Activated CD4-positive, alpha-beta T cell treated with anti-CD3 and anti-CD28 coated beads, Interleukin-2, amount 10 ng/mL, durations not matched to agents 24 days and 14 days (primary cell): ENCODE measurements around the gene REC8. TPM values are rescaled to one million over a fixed set of nuclear protein-coding genes. Genes with fewer than 3 reads are reported as not detected.
"Not testable (repeated sequence)": the region's sequence is repeated elsewhere in the genome, so short reads cannot be mapped to it uniquely, and the experiment has no call there.

Source experiments
- DNase-seq: peaks from one replicate; pipeline ENCODE4 v3.0.0; 2022
- H3K27ac Mint-ChIP-seq: one replicate; pipeline ENCODE4 v1.8.0; 2022; ENCODE audit warnings: mild to moderate bottlenecking, mixed read lengths
- H3K27me3 Mint-ChIP-seq: one replicate; pipeline ENCODE4 v1.8.0; 2022; ENCODE audit warnings: mixed read lengths
- H3K36me3 Mint-ChIP-seq: one replicate; pipeline ENCODE4 v1.8.0; 2022; ENCODE audit warnings: low read depth, mild to moderate bottlenecking, mixed read lengths
- H3K4me1 Mint-ChIP-seq: one replicate; pipeline ENCODE4 v1.8.0; 2021; ENCODE audit warnings: mixed read lengths
- H3K4me3 Mint-ChIP-seq: one replicate; pipeline ENCODE4 v1.8.0; 2022; ENCODE audit warnings: mild to moderate bottlenecking, moderate library complexity, mixed read lengths
- H3K9me3 Mint-ChIP-seq: one replicate; pipeline ENCODE4 v1.8.0; 2021; ENCODE audit warnings: mixed read lengths
- intact Hi-C: fragments of 100-400 bp; cut with micrococcal nuclease; formaldehyde crosslinking; loops from one replicate; pipeline ENCODE4 v1.15.1; 2023
- total RNA-seq: library from RNA; stranded (reverse); gene quantifications from 2 replicates; pipeline ENCODE4 v1.2.3, GENCODE V29; 2022

REC8 gene
- total RNA-seq, 1 donor from 2014 or later, result 33.8 TPM

GRCh38 chr14:24219521-24219920 is 47.6 kb downstream of the REC8 start:
- Mint-ChIP-seq H3K9me3 (no peaks in the 10 kb centered on the region), H3K4me1 (peaks cover 18% of the 10 kb centered on the region), H3K27me3 (no peaks in the 10 kb centered on the region), H3K27ac (no peak overlapping the region), H3K36me3 (peaks cover 17% of the 10 kb centered on the region), H3K4me3 (no peak overlapping the region)
- DNase-seq, result no peak
- intact Hi-C loops, result no loop called here

- intact Hi-C loops, H3K27me3 Mint-ChIP-seq, DNase-seq, H3K27ac Mint-ChIP-seq, H3K4me3 Mint-ChIP-seq, H3K9me3 Mint-ChIP-seq: not testable (repeated sequence)
- Mint-ChIP-seq H3K36me3 (peaks cover 18% of the 10 kb centered on the region), H3K4me1 (peaks cover 12% of the 10 kb centered on the region)
Measured at GRCh38 chr14:24222987-24223386, 51.1 kb downstream of the REC8 start.

- Mint-ChIP-seq H3K36me3 (peaks cover 18% of the 10 kb centered on the region), H3K4me3 (no peak overlapping the region), H3K9me3 (no peaks in the 10 kb centered on the region), H3K27ac (no peak overlapping the region), H3K4me1 (peaks cover 14% of the 10 kb centered on the region), H3K27me3 (no peaks in the 10 kb centered on the region)
- intact Hi-C loops, result no loop called here
- DNase-seq, result no peak
Measured at GRCh38 chr14:24224618-24225071, 52.8 kb downstream of the REC8 start.

- no peak for DNase-seq
- Mint-ChIP-seq H3K27ac (no peak overlapping the region), H3K4me3 (no peak overlapping the region), H3K27me3 (no peaks in the 10 kb centered on the region), H3K4me1 (peaks cover 21% of the 10 kb centered on the region), H3K9me3 (no peaks in the 10 kb centered on the region), H3K36me3 (peaks cover 18% of the 10 kb centered on the region)
- intact Hi-C loops, result no loop called here
Measured at GRCh38 chr14:24226473-24226872, 54.6 kb downstream of the REC8 start.

GRCh38 chr14:24228902-24229301 is 57.0 kb downstream of the REC8 start:
- no peaks in the 10 kb centered on the region for H3K27me3 Mint-ChIP-seq
- H3K4me1 Mint-ChIP-seq, result peaks cover 29% of the 10 kb centered on the region
- H3K27ac Mint-ChIP-seq, result no peak overlapping the region
- peaks cover 20% of the 10 kb centered on the region for H3K36me3 Mint-ChIP-seq
- no peak overlapping the region for H3K4me3 Mint-ChIP-seq
- H3K9me3 Mint-ChIP-seq, result no peaks in the 10 kb centered on the region
- intact Hi-C loops, result no loop called here
- DNase-seq, result no peak

Other genes with a start within 250 kb of the REC8 start
- gene DHRS4, start 218.3 kb upstream of the REC8 start, total RNA-seq, result 17.6 and 18.2 TPM in 2 replicates
- gene DHRS4L2, start 183.2 kb upstream of the REC8 start, total RNA-seq, result 22.1 and 22.5 TPM in 2 replicates
- 1.3 and 1.5 TPM in 2 replicates for gene CARMIL3, start 120.1 kb upstream of the REC8 start, total RNA-seq
- gene CPNE6, start 100.5 kb upstream of the REC8 start, total RNA-seq, result not detected in 2 replicates
- gene PCK2, start 77.8 kb upstream of the REC8 start, total RNA-seq, result 63.6 and 64.2 TPM in 2 replicates
- gene DCAF11, start 57.3 kb upstream of the REC8 start, total RNA-seq, result 55.8 and 57.3 TPM in 2 replicates
- 0.96 and 1.2 TPM in 2 replicates for gene NRL, start 57.1 kb upstream of the REC8 start, total RNA-seq
- gene FITM1, start 41.4 kb upstream of the REC8 start, total RNA-seq, result 0.26 and 0.54 TPM in 2 replicates
- gene PSME1, start 35.9 kb upstream of the REC8 start, total RNA-seq, result 300 and 306 TPM in 2 replicates
- gene EMC9, start 30.5 kb upstream of the REC8 start, total RNA-seq, result 26.6 and 30.3 TPM in 2 replicates
- gene PSME2, start 25.5 kb upstream of the REC8 start, total RNA-seq, result 565 and 584 TPM in 2 replicates
- gene RNF31, start 24.6 kb upstream of the REC8 start, total RNA-seq, result 95.1 and 95.6 TPM in 2 replicates
- 138 and 159 TPM in 2 replicates for gene IRF9, start 10.8 kb upstream of the REC8 start, total RNA-seq
- gene IPO4, start 16.7 kb downstream of the REC8 start, total RNA-seq, result 107 and 112 TPM in 2 replicates
- gene TM9SF1, start 23.4 kb downstream of the REC8 start, total RNA-seq, result 35.1 and 36.4 TPM in 2 replicates
- 0.26 and 0.36 TPM in 2 replicates for gene TSSK4, start 33.6 kb downstream of the REC8 start, total RNA-seq
- 88.0 and 89.9 TPM in 2 replicates for gene CHMP4A, start 41.4 kb downstream of the REC8 start, total RNA-seq
- gene MDP1, start 44.0 kb downstream of the REC8 start, total RNA-seq, result 11.6 and 13.5 TPM in 2 replicates
- gene NEDD8, start 60.3 kb downstream of the REC8 start, total RNA-seq, result 188 and 190 TPM in 2 replicates
- gene GMPR2, start 60.8 kb downstream of the REC8 start, total RNA-seq, result 32.4 and 42.8 TPM in 2 replicates
- 87.1 and 93.6 TPM in 2 replicates for gene TINF2, start 70.5 kb downstream of the REC8 start, total RNA-seq
- 5.1 and 6.2 TPM in 2 replicates for gene TGM1, start 91.1 kb downstream of the REC8 start, total RNA-seq
- 49.6 and 51.1 TPM in 2 replicates for gene RABGGTA, start 99.5 kb downstream of the REC8 start, total RNA-seq
- gene DHRS1, start 127.7 kb downstream of the REC8 start, total RNA-seq, result 10.1 and 10.3 TPM in 2 replicates
- gene NOP9, start 127.8 kb downstream of the REC8 start, total RNA-seq, result 48.3 and 52.2 TPM in 2 replicates
- gene CIDEB, start 135.9 kb downstream of the REC8 start, total RNA-seq, result 21.8 and 22.2 TPM in 2 replicates
- 9.6 and 11.0 TPM in 2 replicates for gene LTB4R2, start 138.1 kb downstream of the REC8 start, total RNA-seq
- 12.2 and 14.2 TPM in 2 replicates for gene LTB4R, start 139.4 kb downstream of the REC8 start, total RNA-seq
- 1.6 and 2.8 TPM in 2 replicates for gene ADCY4, start 163.0 kb downstream of the REC8 start, total RNA-seq
- gene RIPK3, start 167.9 kb downstream of the REC8 start, total RNA-seq, result 12.0 and 13.9 TPM in 2 replicates
- not detected in 2 replicates for gene NFATC4, start 196.1 kb downstream of the REC8 start, total RNA-seq
- not detected in 2 replicates for gene NYNRIN, start 226.9 kb downstream of the REC8 start, total RNA-seq